PC-3 (cell line): ENCODE measurements around the gene OPTC.
"Not testable (repeated sequence)": the region's sequence is repeated elsewhere in the genome, so short reads cannot be mapped to it uniquely, and the experiment has no call there.

Source experiments
- EZH2phosphoT487 ChIP-seq: fragments of 300-600 bp; sonication (generic); IDR thresholded peaks from 2 replicates; pipeline ENCODE4 v1.6.1; 2018; ENCODE audit warnings: mild to moderate bottlenecking, antibody characterized with exemption, low read length, borderline replicate concordance
- TF ChIP-seq, protein P1 (sequence below): fragments of 300-600 bp; sonication (generic); conservative IDR thresholded peaks from 2 replicates; pipeline ENCODE4 v1.5.1; 2017; ENCODE audit warnings: antibody characterized with exemption, low read depth, mild to moderate bottlenecking, low read length

DNA sequence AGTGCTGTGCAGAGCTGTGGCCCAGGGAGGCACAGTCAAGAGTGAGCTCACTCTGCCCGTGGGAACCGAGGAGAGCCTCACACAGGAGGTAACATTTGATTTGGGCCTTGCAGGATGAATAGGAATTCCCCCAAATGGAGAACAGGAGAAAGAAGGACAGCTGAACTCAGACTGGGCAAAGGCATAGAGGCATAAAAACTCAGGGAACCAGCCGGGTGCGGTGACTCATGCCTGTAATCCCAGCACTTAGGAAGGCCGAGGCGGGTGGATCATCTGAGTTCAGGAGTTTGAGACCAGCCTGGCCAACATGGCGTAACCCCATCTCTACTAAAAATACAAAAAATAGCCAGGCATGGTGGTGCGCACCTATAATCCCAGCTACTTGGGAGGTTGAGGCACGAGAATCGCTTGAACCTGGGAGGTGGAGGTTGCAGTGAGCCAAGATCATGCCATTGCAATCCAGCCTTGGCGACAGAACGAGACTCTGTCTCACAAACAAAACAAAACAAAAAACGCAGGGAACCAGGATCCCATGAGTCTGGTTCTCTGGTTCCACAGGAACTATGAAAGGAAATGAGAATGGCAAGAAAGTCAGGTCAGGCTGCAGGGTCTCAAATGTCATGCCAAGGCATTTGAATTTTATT lies 26.9 kb upstream of the OPTC start:
- TF ChIP-seq, protein P1, sequence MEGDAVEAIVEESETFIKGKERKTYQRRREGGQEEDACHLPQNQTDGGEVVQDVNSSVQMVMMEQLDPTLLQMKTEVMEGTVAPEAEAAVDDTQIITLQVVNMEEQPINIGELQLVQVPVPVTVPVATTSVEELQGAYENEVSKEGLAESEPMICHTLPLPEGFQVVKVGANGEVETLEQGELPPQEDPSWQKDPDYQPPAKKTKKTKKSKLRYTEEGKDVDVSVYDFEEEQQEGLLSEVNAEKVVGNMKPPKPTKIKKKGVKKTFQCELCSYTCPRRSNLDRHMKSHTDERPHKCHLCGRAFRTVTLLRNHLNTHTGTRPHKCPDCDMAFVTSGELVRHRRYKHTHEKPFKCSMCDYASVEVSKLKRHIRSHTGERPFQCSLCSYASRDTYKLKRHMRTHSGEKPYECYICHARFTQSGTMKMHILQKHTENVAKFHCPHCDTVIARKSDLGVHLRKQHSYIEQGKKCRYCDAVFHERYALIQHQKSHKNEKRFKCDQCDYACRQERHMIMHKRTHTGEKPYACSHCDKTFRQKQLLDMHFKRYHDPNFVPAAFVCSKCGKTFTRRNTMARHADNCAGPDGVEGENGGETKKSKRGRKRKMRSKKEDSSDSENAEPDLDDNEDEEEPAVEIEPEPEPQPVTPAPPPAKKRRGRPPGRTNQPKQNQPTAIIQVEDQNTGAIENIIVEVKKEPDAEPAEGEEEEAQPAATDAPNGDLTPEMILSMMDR = not testable (repeated sequence)
- not testable (repeated sequence) for TF ChIP-seq EZH2phosphoT487
